T-helper 17 cell (primary cell): Measurements from ENCODE around the gene GLB1L. TPM values are rescaled to one million over a fixed set of nuclear protein-coding genes. Genes with fewer than 3 reads are reported as not detected.

Source experiments
- ATAC-seq: fragments of 150-1000 bp; cut with Tn5 transposase; 2 replicates; pipeline ENCODE4 v1.10.0; 2021; ENCODE audit warnings: mild to moderate bottlenecking, moderate library complexity
- DNase-seq, 3 donors: peaks; one replicate each; pipeline versions ENCODE4 v3.0.0 to v3.0.0-alpha.2; 2020 to 2021
- H3K9me3 ChIP-seq: one replicate; pipeline ENCODE4 v1.7.0; 2013; ENCODE audit warnings: low read length, mild to moderate bottlenecking; ENCODE audit not compliant: control insufficient read depth, poor library complexity, severe bottlenecking
- H3K27ac Mint-ChIP-seq: one replicate; pipeline ENCODE4 v1.8.0; 2022; ENCODE audit warnings: mild to moderate bottlenecking, moderate library complexity, mixed read lengths
- H3K27me3 Mint-ChIP-seq: one replicate; pipeline ENCODE4 v1.8.0; 2022; ENCODE audit warnings: mixed read lengths
- H3K36me3 Mint-ChIP-seq: one replicate; pipeline ENCODE4 v1.8.0; 2022; ENCODE audit warnings: low read depth, mixed read lengths
- H3K4me1 Mint-ChIP-seq: one replicate; pipeline ENCODE4 v1.8.0; 2022; ENCODE audit warnings: mild to moderate bottlenecking, mixed read lengths
- H3K4me3 Mint-ChIP-seq: one replicate; pipeline ENCODE4 v1.8.0; 2022; ENCODE audit warnings: mild to moderate bottlenecking, moderate library complexity, mixed read lengths
- total RNA-seq, 4 donors: library from RNA in 2 of 4; stranded (reverse) in 2 of 4; gene quantifications; one replicate each; pipeline ENCODE4 v1.2.3 and lab custom pipeline; 2022 to 2026

GLB1L gene
- total RNA-seq, 2 donors from 2014 or later, result 0.94 to 3.1 TPM

DNA sequence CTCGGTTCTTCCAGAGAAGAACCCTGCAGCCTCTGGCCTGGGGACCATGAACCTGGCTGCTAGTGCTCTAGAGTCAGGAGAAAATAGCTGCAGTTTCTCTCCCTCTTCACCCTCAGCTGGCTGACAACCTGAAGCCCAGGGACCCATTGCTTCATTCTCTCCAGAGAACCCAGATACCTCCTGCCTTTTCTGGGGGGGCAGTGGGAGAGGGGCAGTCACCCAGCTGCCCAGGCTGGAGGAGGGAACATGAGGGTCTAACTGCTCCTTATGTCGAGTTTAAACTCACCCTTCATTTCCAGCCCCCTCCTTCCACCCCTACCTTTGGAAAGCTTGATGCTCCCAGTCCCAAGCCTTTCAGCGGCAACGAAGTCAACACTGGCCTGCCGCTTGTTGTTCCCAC lies 46.3 kb downstream of the GLB1L start:
- H3K27ac Mint-ChIP-seq, result no peak overlapping the region
- peaks cover 6% of the 10 kb centered on the region for H3K4me1 Mint-ChIP-seq
- no peaks in the 10 kb centered on the region for H3K9me3 ChIP-seq
- DNase-seq (no peak), ATAC-seq (no peak)
- H3K4me3 Mint-ChIP-seq, result no peak overlapping the region
- H3K36me3 Mint-ChIP-seq, result peaks cover 3% of the 10 kb centered on the region
- peaks cover 21% of the 10 kb centered on the region for H3K27me3 Mint-ChIP-seq

DNA sequence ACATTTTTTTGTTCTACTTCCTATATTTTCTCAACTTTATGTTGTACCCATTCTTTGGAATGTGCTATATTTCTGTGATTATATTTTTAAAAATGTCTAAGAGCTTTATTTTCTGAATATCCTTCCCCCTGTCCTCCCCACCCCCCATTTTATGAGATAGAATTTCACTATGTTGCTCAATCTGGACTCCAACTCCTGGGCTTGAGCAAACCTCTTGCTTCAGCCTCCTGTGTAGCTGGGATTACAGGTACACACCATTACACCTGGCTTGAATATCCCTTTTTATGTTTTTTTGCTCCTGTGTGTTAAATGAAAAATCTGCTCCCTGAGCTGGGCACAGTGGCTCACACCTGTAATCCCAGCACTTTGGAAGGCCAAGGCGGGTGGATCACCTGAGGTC lies 47.9 kb downstream of the GLB1L start:
- Mint-ChIP-seq H3K4me1 (peaks cover 6% of the 10 kb centered on the region), H3K4me3 (no peak overlapping the region)
- no peak for DNase-seq

DNA sequence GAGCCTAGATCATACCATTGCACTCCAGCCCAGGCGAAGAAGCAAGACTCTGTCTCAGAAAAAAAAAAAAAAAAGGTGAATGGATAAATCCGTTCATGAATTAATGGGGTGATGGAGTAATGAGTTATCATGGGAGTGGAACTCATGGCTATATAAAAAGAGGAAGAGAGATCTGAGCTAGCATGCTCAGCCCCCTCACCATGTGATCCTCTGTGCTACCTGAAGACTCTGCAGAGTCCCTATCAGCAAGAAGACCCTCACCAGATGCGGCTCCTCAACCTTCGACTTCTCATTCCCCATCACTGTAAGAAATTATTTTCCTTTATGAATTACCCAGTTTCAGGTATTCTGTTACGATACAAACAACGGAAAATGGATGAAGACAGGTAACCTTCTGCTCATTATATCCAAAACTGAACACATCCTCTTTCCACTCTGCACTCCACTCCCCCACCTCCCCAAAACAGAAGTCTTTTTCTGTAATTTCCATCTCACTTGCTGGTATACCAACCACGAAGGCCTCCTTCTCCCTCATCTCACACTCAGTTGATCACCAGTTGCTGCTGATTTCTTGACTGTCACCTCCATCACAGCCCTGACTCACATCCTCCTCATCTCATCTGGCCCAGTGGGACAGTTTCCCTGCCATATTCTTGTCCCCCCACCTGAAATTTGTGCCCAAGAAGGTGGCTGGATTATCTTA lies 58.3 kb downstream of the GLB1L start:
- no peak for ATAC-seq
- no peaks in the 10 kb centered on the region for H3K9me3 ChIP-seq
- no peaks in the 10 kb centered on the region for H3K27me3 Mint-ChIP-seq
- H3K4me3 Mint-ChIP-seq, result no peak overlapping the region
- peaks cover 15% of the 10 kb centered on the region for H3K4me1 Mint-ChIP-seq
- peaks cover 2% of the 10 kb centered on the region for H3K36me3 Mint-ChIP-seq
- no peak for DNase-seq
- H3K27ac Mint-ChIP-seq, result peak overlapping the region; percentile 37

More for the DNA sequence above, 47.9 kb downstream of the GLB1L start:
- no peak for ATAC-seq
- Mint-ChIP-seq H3K27ac (no peak overlapping the region), H3K27me3 (peaks cover 21% of the 10 kb centered on the region), H3K36me3 (peaks cover 3% of the 10 kb centered on the region)
- no peaks in the 10 kb centered on the region for H3K9me3 ChIP-seq

Other genes starting within 250 kb of the GLB1L start
- gene CFAP65, start 203.9 kb downstream of the GLB1L start, total RNA-seq, result not detected
- not detected for gene IHH, start 184.5 kb downstream of the GLB1L start, total RNA-seq
- gene NHEJ1, start 84.6 kb downstream of the GLB1L start, total RNA-seq, result 10 to 100 TPM; 11.8 to 15.2 TPM
- gene SLC23A3, start 75.4 kb downstream of the GLB1L start, total RNA-seq, result 1 to 10 TPM in 1 of 2 donors, under 1 TPM in 1; 0.65 to 1.0 TPM
- gene CNPPD1, start 68.5 kb downstream of the GLB1L start, total RNA-seq, result 10 to 100 TPM; 50.8 to 58.1 TPM
- gene RETREG2, start 67.2 kb downstream of the GLB1L start, total RNA-seq, result 10 to 100 TPM; 78.4 to 81.4 TPM
- gene ZFAND2B, start 38.7 kb downstream of the GLB1L start, total RNA-seq, result 10 to 100 TPM; 65.3 to 71.1 TPM
- 1 to 10 TPM; 2.6 to 6.6 TPM for gene ABCB6, start 26.5 kb downstream of the GLB1L start, total RNA-seq
- gene ATG9A, start 15.8 kb downstream of the GLB1L start, total RNA-seq, result 10 to 100 TPM; 42.4 to 72.1 TPM
- 10 to 100 TPM; 92.5 to 93.5 TPM for gene ANKZF1, start 15.6 kb downstream of the GLB1L start, total RNA-seq
- gene STK16, start within 50 bp of the GLB1L start, total RNA-seq, result 10 to 100 TPM; 11.9 to 17.2 TPM
- gene TUBA4B, start 7.8 kb upstream of the GLB1L start, total RNA-seq, result not detected
- 100 to 1,000 TPM; 107 to 184 TPM for gene TUBA4A, start 8.5 kb upstream of the GLB1L start, total RNA-seq
- 100 to 1,000 TPM; 101 to 120 TPM for gene DNAJB2, start 33.9 kb upstream of the GLB1L start, total RNA-seq
- 1 to 10 TPM in 1 of 2 donors, not detected in 1; 2.6 TPM for gene PTPRN, start 64.0 kb upstream of the GLB1L start, total RNA-seq
- gene RESP18, start 87.3 kb upstream of the GLB1L start, total RNA-seq, result not detected
- 100 to 1,000 TPM in 1 of 2 donors, 10 to 100 TPM in 1; 81.3 to 107 TPM for gene DNPEP, start 142.5 kb upstream of the GLB1L start, total RNA-seq
- not detected for gene DES, start 172.9 kb upstream of the GLB1L start, total RNA-seq
- 1 to 10 TPM; 7.3 to 8.4 TPM for gene SPEG, start 189.4 kb upstream of the GLB1L start, total RNA-seq